ENCODE measurements around the gene TSPAN9. TPM values are rescaled to one million over a fixed set of nuclear protein-coding genes. Genes with fewer than 3 reads are reported as not detected.

TSPAN9 gene
- total RNA-seq, 3 donors from 2014 or later (not counting 1 experiment from before 2014, with no cell fraction given), result 0.86 to 1.6 (median 1.1) TPM

GRCh38 chr12:3303410-3304136, 226.4 kb downstream of the TSPAN9 start:
- DNase-seq (no peak), ATAC-seq (no peak)
- no peak overlapping the region for H3K4me3 Mint-ChIP-seq
- intact Hi-C loops (cut with micrococcal nuclease), result no loop called here
- Histone ChIP-seq H3K27me3 (ENCODE audit: control insufficient read depth, insufficient read depth, low read length) (no peaks in the 10 kb centered on the region), H3K9me3 (ENCODE audit: control insufficient read depth, insufficient read depth, low read length) (no peaks in the 10 kb centered on the region), H3K36me3 (ENCODE audit: control insufficient read depth, insufficient read depth, low read length) (no peaks in the 10 kb centered on the region), H3K27ac (ENCODE audit: low read length) (no peak overlapping the region), H3K4me1 (ENCODE audit: control insufficient read depth, insufficient read depth, low read length) (peaks cover 11% of the 10 kb centered on the region), H3K4me3 (ENCODE audit: low read length) (no peak overlapping the region)
- 74% methylated on average over 18 of the region's 18 CpGs for WGBS (ENCODE audit: insufficient coverage)
- peaks cover 12 to 13% of the 10 kb centered on the region in 2 donors for H3K4me1 Mint-ChIP-seq
- no peak overlapping the region for H3K27ac Mint-ChIP-seq
- H3K9me3 Mint-ChIP-seq, result no peaks in the 10 kb centered on the region
- no peak for TF ChIP-seq CTCF (IDR thresholded peaks at IDR 0.05)
- H3K27me3 Mint-ChIP-seq (ENCODE audit: low read depth in 2 of 2), result peaks cover 0 to 13% of the 10 kb centered on the region in 2 donors
- H3K36me3 Mint-ChIP-seq, result no peaks in the 10 kb centered on the region

- Histone ChIP-seq H3K27me3 (ENCODE audit: control insufficient read depth, insufficient read depth, low read length) (no peaks in the 10 kb centered on the region), H3K27ac (ENCODE audit: low read length) (no peak overlapping the region), H3K4me3 (ENCODE audit: low read length) (no peak overlapping the region), H3K4me1 (ENCODE audit: control insufficient read depth, insufficient read depth, low read length) (peaks cover 11% of the 10 kb centered on the region), H3K36me3 (ENCODE audit: control insufficient read depth, insufficient read depth, low read length) (no peaks in the 10 kb centered on the region), H3K9me3 (ENCODE audit: control insufficient read depth, insufficient read depth, low read length) (no peaks in the 10 kb centered on the region)
- 82% methylated on average over 30 of the region's 30 CpGs for WGBS (ENCODE audit: insufficient coverage)
- H3K36me3 Mint-ChIP-seq, result no peaks in the 10 kb centered on the region
- H3K27me3 Mint-ChIP-seq (ENCODE audit: low read depth in 2 of 2), result peaks cover 0 to 9% of the 10 kb centered on the region in 2 donors
- DNase-seq, result no peak
- H3K4me3 Mint-ChIP-seq, result no peak overlapping the region
- H3K27ac Mint-ChIP-seq, result no peak overlapping the region
- H3K9me3 Mint-ChIP-seq, result no peaks in the 10 kb centered on the region
- H3K4me1 Mint-ChIP-seq, result peaks cover 12% of the 10 kb centered on the region in 2 donors
- no peak for ATAC-seq
- intact Hi-C loops (cut with micrococcal nuclease), result no loop called here
- TF ChIP-seq CTCF (IDR thresholded peaks at IDR 0.05), result no peak
These were observed 227.4 kb downstream of the TSPAN9 start for GRCh38 chr12:3304436-3305165.

GRCh38 chr12:3305464-3305863, 228.3 kb downstream of the TSPAN9 start:
- no peak for DNase-seq
- no peaks in the 10 kb centered on the region for H3K36me3 Mint-ChIP-seq
- Histone ChIP-seq H3K4me3 (ENCODE audit: low read length) (no peak overlapping the region), H3K9me3 (ENCODE audit: control insufficient read depth, insufficient read depth, low read length) (no peaks in the 10 kb centered on the region), H3K27ac (ENCODE audit: low read length) (no peak overlapping the region), H3K27me3 (ENCODE audit: control insufficient read depth, insufficient read depth, low read length) (no peaks in the 10 kb centered on the region), H3K4me1 (ENCODE audit: control insufficient read depth, insufficient read depth, low read length) (peaks cover 3% of the 10 kb centered on the region), H3K36me3 (ENCODE audit: control insufficient read depth, insufficient read depth, low read length) (no peaks in the 10 kb centered on the region)
- no peak for TF ChIP-seq CTCF (IDR thresholded peaks at IDR 0.05)
- H3K27ac Mint-ChIP-seq, result no peak overlapping the region
- H3K27me3 Mint-ChIP-seq (ENCODE audit: low read depth in 2 of 2), result peaks cover 0 to 8% of the 10 kb centered on the region in 2 donors
- peaks cover 3 to 4% of the 10 kb centered on the region in 2 donors for H3K4me1 Mint-ChIP-seq
- no peak overlapping the region for H3K4me3 Mint-ChIP-seq
- ATAC-seq, result no peak
- WGBS (ENCODE audit: insufficient coverage), result 90% methylated on average over 12 of the region's 12 CpGs
- intact Hi-C loops (cut with micrococcal nuclease), result no loop called here
- no peaks in the 10 kb centered on the region for H3K9me3 Mint-ChIP-seq

Data from natural killer cell (primary cell).